OCI-LY1 (cell line): ENCODE measurements around the gene CHD5.

Experiments
- H2AFZ ChIP-seq: fragments of 200-600 bp; sonication (generic), shearing (Covaris generic); 2 replicates; pipeline ENCODE4 v1.6.0; 2014; ENCODE audit warnings: antibody characterized with exemption, mild to moderate bottlenecking, low read length
- H3F3A ChIP-seq: fragments of 200-600 bp; sonication (generic), shearing (Covaris generic); 2 replicates; pipeline ENCODE4 v1.6.0; 2014; ENCODE audit warnings: mild to moderate bottlenecking, antibody characterized with exemption, low read length, moderate library complexity; ENCODE audit not compliant: insufficient read depth
- H3K27ac ChIP-seq: fragments of 200-600 bp; sonication (generic); 2 replicates; pipeline ENCODE4 v1.5.1; 2014; ENCODE audit warnings: low read length, mixed run types, mild to moderate bottlenecking, low read depth; ENCODE audit not compliant: poor library complexity, severe bottlenecking
- H3K27me3 ChIP-seq: fragments of 200-600 bp; sonication (generic); 2 replicates; pipeline ENCODE4 v1.6.0; 2014; ENCODE audit warnings: antibody characterized with exemption, mild to moderate bottlenecking, low read length, moderate library complexity; ENCODE audit not compliant: insufficient read depth
- H3K36me3 ChIP-seq: fragments of 200-600 bp; sonication (generic); 2 replicates; pipeline ENCODE4 v1.6.1; 2014; ENCODE audit warnings: mild to moderate bottlenecking, antibody characterized with exemption, low read length, moderate library complexity, mixed read lengths; ENCODE audit not compliant: insufficient read depth
- H3K4me1 ChIP-seq: fragments of 200-600 bp; sonication (generic); 2 replicates; pipeline ENCODE4 v1.5.1; 2014; ENCODE audit warnings: mild to moderate bottlenecking, low read length, moderate library complexity; ENCODE audit not compliant: insufficient read depth, severe bottlenecking
- H3K4me2 ChIP-seq: fragments of 200-600 bp; sonication (generic), shearing (Covaris generic); 2 replicates; pipeline ENCODE4 v1.6.1; 2014; ENCODE audit warnings: low read length
- H3K4me3 ChIP-seq: fragments of 200-600 bp; sonication (generic); 2 replicates; pipeline ENCODE4 v1.5.1; 2014; ENCODE audit warnings: low read length, low read depth, mild to moderate bottlenecking, mixed read lengths; ENCODE audit not compliant: poor library complexity, severe bottlenecking
- H3K79me2 ChIP-seq: fragments of 200-600 bp; shearing (Covaris generic); 2 replicates; pipeline ENCODE4 v1.6.1; 2016; ENCODE audit warnings: mixed run types, low read length, mixed read lengths; ENCODE audit not compliant: insufficient read depth
- H3K9ac ChIP-seq: fragments of 200-600 bp; sonication (generic), shearing (Covaris generic); 2 replicates; pipeline ENCODE4 v1.6.1; 2014; ENCODE audit warnings: mild to moderate bottlenecking, low read length, mixed read lengths
- H3K9me2 ChIP-seq: fragments of 200-600 bp; sonication (generic), shearing (Covaris generic); 2 replicates; pipeline ENCODE4 v1.6.1; 2014; ENCODE audit warnings: low read depth, mild to moderate bottlenecking, low read length, mixed read lengths
- H3K9me3 ChIP-seq: fragments of 200-600 bp; shearing (Covaris generic); 2 replicates; pipeline ENCODE4 v1.6.1; 2014; ENCODE audit warnings: low read length, mixed read lengths
- H4K20me1 ChIP-seq: fragments of 200-600 bp; sonication (generic), shearing (Covaris generic); 2 replicates; pipeline ENCODE4 v1.6.0; 2016; ENCODE audit warnings: mild to moderate bottlenecking, low read length; ENCODE audit not compliant: insufficient read depth
- CTCF ChIP-seq: fragments of 200-600 bp; sonication (generic), shearing (Covaris generic); IDR thresholded peaks from 2 replicates; pipeline ENCODE4 v1.5.1; 2017; ENCODE audit warnings: mild to moderate bottlenecking, antibody characterized with exemption, low read length, moderate library complexity, mixed read lengths
- EZH2 ChIP-seq: fragments of 200-600 bp; sonication (generic), shearing (Covaris generic); IDR thresholded peaks from 2 replicates; pipeline ENCODE4 v1.8.0; 2017; ENCODE audit warnings: borderline replicate concordance, mixed run types, mild to moderate bottlenecking, antibody characterized with exemption, low read length, moderate library complexity, mixed read lengths

The CHD5 gene

GRCh38 chr1:6223617-6224016 is 43.5 kb upstream of the CHD5 start:
- H3K79me2 ChIP-seq, result no peaks in the 10 kb centered on the region
- TF ChIP-seq CTCF (no peak), EZH2 (no peak)
- H3K27ac ChIP-seq, result no peak overlapping the region
- H3K36me3 ChIP-seq, result peaks cover 79% of the 10 kb centered on the region
- no peak overlapping the region for H2AFZ ChIP-seq
- H3K4me1 ChIP-seq, result no peaks in the 10 kb centered on the region
- no peak overlapping the region for H3K9ac ChIP-seq
- no peaks in the 10 kb centered on the region for H3K27me3 ChIP-seq
- no peaks in the 10 kb centered on the region for H3F3A ChIP-seq
- H3K4me2 ChIP-seq, result no peak overlapping the region
- no peaks in the 10 kb centered on the region for H3K9me2 ChIP-seq
- no peaks in the 10 kb centered on the region for H4K20me1 ChIP-seq
- no peaks in the 10 kb centered on the region for H3K9me3 ChIP-seq
- no peak overlapping the region for H3K4me3 ChIP-seq

DNA sequence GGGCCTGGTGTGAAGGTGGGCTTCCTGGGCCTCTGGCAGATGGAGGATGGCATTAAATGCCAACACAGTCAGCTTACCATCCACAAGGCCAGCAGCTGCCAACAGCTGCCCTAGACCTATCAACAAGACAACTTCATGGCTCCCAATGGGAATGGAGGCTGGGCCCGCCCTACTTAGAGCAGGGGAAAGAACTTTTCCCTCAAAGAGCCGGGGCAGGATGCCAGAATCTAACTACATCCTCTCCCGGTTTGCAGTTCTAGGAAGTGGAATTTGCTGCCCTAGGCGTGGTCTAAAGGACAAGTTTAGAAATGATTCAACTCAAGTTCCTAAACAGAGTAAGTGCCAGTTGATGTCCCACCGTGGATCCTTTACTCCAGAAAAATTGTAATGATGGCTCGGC is 42.5 kb upstream of the CHD5 start:
- Histone ChIP-seq H3K27ac (no peak overlapping the region), H3K4me3 (no peak overlapping the region), H4K20me1 (no peaks in the 10 kb centered on the region), H3K9ac (no peak overlapping the region), H3K79me2 (no peaks in the 10 kb centered on the region), H3K27me3 (no peaks in the 10 kb centered on the region), H3F3A (no peaks in the 10 kb centered on the region), H3K4me1 (no peaks in the 10 kb centered on the region), H3K9me3 (no peaks in the 10 kb centered on the region), H3K9me2 (no peaks in the 10 kb centered on the region), H3K36me3 (peaks cover 69% of the 10 kb centered on the region), H3K4me2 (no peak overlapping the region), H2AFZ (no peak overlapping the region)
- TF ChIP-seq EZH2 (no peak), CTCF (no peak)

DNA sequence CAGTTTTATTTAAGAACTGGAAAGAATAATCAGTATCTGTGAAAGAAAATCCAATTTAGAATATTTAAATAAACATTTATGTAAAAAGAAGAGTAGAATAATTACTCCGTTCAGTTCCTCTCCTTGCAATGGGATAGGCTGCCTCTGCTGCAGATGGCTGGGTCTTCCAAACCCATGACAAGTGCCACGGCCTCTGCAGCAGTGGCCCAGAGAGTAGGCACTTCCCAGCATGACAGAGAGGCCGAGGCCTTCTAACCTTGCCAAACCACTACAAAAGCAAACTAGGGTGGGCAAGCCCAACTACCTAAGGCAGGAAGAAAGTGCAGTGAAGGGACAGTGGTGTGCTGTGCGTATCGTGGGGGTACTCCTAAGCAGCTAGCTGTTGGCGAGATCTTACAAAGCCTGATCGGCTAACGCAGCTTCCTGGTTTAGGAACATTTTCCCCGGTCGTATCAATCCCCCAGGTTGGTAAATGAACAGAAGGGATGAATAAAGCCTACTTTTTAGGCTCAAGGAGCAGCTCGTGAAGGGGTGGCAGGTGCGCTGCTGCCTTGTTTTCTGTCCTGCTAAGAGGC is 41.2 kb upstream of the CHD5 start:
- no peak for TF ChIP-seq CTCF
- TF ChIP-seq EZH2, result no peak
- Histone ChIP-seq H3K9ac (no peak overlapping the region), H2AFZ (no peak overlapping the region), H3K36me3 (peaks cover 56% of the 10 kb centered on the region), H4K20me1 (no peaks in the 10 kb centered on the region), H3K9me3 (no peaks in the 10 kb centered on the region), H3F3A (no peaks in the 10 kb centered on the region), H3K27me3 (no peaks in the 10 kb centered on the region; the same call in 1 of the 2 replicates), H3K4me1 (no peaks in the 10 kb centered on the region), H3K4me3 (no peak overlapping the region), H3K9me2 (no peaks in the 10 kb centered on the region), H3K27ac (no peak overlapping the region), H3K4me2 (no peak overlapping the region), H3K79me2 (no peaks in the 10 kb centered on the region)
